Right hindlimb (tissue), 1 donor: Measurements from ENCODE around the gene EHF.
"Not testable (repeated sequence)": the region's sequence is repeated elsewhere in the genome, so short reads cannot be mapped to it uniquely, and the experiment has no call there.

Experiments
- DNase-seq: peaks from one replicate; pipeline ENCODE4 v3.0.0-alpha.2; 2018

The EHF gene

GRCh38 chr11:34620820-34621792, at the start of gene EHF:
TSS of gene EHF (plus strand) at chr11:34621093. CDS start at chr11:34642631, 21,538 bp downstream.
- DNase-seq: no peak

- no peak for DNase-seq
Measured at GRCh38 chr11:34573537-34573936, 47.4 kb upstream of the EHF start.

GRCh38 chr11:34575261-34575660, 45.6 kb upstream of the EHF start:
- no peak for DNase-seq

- no peak for DNase-seq
Measured at GRCh38 chr11:34575671-34576070, 45.2 kb upstream of the EHF start.

GRCh38 chr11:34576331-34576730, 44.6 kb upstream of the EHF start:
- DNase-seq: no peak

- no peak for DNase-seq
Measured at GRCh38 chr11:34583818-34584217, 37.1 kb upstream of the EHF start.

- DNase-seq: no peak
Measured at GRCh38 chr11:34585304-34585734, 35.6 kb upstream of the EHF start.

GRCh38 chr11:34585735-34586487, 35.0 kb upstream of the EHF start:
- DNase-seq: no peak

- DNase-seq: no peak
Measured at GRCh38 chr11:34586488-34587281, 34.2 kb upstream of the EHF start.

- DNase-seq: no peak
Measured at GRCh38 chr11:34587282-34587677, 33.6 kb upstream of the EHF start.

GRCh38 chr11:34588023-34588422, 32.9 kb upstream of the EHF start:
- no peak for DNase-seq

GRCh38 chr11:34588701-34589100, 32.2 kb upstream of the EHF start:
- DNase-seq: no peak

- DNase-seq: not testable (repeated sequence)
Measured at GRCh38 chr11:34589177-34589576, 31.7 kb upstream of the EHF start.

- DNase-seq: no peak
Measured at GRCh38 chr11:34593085-34593484, 27.8 kb upstream of the EHF start.

- no peak for DNase-seq
Measured at GRCh38 chr11:34594603-34595002, 26.3 kb upstream of the EHF start.

GRCh38 chr11:34595391-34595790, 25.5 kb upstream of the EHF start:
- no peak for DNase-seq

- DNase-seq: no peak
Measured at GRCh38 chr11:34595960-34596644, 24.8 kb upstream of the EHF start.

GRCh38 chr11:34599406-34599945, 21.4 kb upstream of the EHF start:
- no peak for DNase-seq

GRCh38 chr11:34600339-34601084, 20.4 kb upstream of the EHF start:
- DNase-seq: peak; percentile 24

GRCh38 chr11:34601085-34601444, 19.8 kb upstream of the EHF start:
- DNase-seq: peak; percentile 67

GRCh38 chr11:34601609-34602008, 19.3 kb upstream of the EHF start:
- no peak for DNase-seq
